Hepatocyte (in vitro differentiated cells): ENCODE results near the gene MVB12B.

Source experiments
- EZH2phosphoT487 ChIP-seq: fragments of 200-600 bp; sonication (generic); IDR thresholded peaks from one replicate; pipeline ENCODE4 v1.6.1; 2018; ENCODE audit warnings: antibody characterized with exemption, mild to moderate bottlenecking, low read depth, moderate library complexity; ENCODE audit not compliant: unreplicated experiment, severe bottlenecking
- TF ChIP-seq, protein P1 (sequence below): fragments of 200-600 bp; sonication (generic); IDR thresholded peaks from 2 replicates; pipeline ENCODE4 v1.5.1; 2016; ENCODE audit warnings: antibody characterized with exemption, mild to moderate bottlenecking; ENCODE audit not compliant: poor library complexity

DNA sequence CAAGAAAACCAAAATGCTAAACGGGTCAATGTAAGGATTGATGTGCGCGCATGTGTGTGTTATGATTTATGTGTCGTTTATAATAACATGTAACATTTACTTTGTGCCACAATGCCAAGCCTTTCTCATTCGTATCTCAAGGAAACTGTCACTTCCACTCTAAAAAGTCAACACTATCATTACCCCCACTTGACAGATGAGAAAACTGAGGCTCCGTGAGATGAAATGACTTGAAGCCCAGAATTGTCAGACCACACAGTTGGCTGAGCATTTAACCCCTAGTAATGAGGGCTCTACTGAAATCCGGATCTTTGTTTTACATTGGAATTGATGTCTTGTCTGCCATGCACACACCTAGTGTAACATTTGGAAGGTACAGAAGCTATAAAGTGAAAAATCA, 192.1 kb downstream of the MVB12B start:
- TF ChIP-seq, protein P1, sequence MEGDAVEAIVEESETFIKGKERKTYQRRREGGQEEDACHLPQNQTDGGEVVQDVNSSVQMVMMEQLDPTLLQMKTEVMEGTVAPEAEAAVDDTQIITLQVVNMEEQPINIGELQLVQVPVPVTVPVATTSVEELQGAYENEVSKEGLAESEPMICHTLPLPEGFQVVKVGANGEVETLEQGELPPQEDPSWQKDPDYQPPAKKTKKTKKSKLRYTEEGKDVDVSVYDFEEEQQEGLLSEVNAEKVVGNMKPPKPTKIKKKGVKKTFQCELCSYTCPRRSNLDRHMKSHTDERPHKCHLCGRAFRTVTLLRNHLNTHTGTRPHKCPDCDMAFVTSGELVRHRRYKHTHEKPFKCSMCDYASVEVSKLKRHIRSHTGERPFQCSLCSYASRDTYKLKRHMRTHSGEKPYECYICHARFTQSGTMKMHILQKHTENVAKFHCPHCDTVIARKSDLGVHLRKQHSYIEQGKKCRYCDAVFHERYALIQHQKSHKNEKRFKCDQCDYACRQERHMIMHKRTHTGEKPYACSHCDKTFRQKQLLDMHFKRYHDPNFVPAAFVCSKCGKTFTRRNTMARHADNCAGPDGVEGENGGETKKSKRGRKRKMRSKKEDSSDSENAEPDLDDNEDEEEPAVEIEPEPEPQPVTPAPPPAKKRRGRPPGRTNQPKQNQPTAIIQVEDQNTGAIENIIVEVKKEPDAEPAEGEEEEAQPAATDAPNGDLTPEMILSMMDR = no peak
- TF ChIP-seq EZH2phosphoT487 = no peak
